ENCODE measurements around the gene DCN.

DNA sequence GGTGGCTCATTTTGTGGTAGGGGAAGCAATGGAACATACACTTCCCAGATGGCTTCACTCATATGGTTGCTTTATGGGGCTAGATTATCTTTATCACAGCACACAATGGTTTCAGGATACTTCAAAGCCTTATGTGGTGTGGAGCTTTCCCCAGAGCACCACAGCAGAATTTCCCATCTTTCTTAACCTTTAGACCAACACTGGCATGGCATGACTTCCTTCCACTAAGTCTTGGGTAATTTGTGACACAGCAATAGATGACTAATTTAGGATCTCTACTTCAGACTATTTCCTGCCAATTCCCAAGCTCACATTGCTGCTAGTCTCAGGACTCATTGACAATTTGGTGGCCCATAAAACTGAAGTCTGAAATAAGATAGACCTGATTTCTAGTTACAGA is 36.9 kb upstream of the DCN start:
- no peak for TF ChIP-seq EZH2phosphoT487 (IDR thresholded peaks at IDR 0.05; ENCODE audit: borderline replicate concordance, low read depth, low read length)
- TF ChIP-seq CTCF (conservative IDR thresholded peaks at IDR 0.05; ENCODE audit: low read length): no peak

All from OCI-LY7 (cell line).